Measurements from ENCODE around the gene MCU. TPM values are rescaled to one million over a fixed set of nuclear protein-coding genes. Genes with fewer than 3 reads are reported as not detected.

MCU gene
- total RNA-seq, 2 experiments from 2014 or later: 9.4 to 9.9 TPM

DNA sequence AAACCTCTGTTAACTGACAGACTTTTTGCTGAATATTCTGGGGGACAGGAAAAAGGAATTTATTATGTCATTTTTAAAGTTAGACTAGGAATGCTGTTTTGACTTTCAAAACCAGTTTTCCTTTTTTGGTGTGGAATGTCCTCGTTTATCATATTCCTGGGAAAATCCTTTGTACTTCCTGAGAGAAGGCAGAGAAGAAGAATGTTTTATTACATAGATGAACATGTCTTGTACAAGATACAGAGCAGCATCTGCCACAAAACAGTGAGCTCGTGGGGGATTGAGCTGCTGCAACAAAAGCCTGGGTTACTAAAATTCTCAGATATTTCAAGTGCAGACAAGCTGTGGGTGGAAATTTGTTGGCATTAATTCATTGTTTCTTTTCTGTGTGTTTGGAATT is 20.2 kb downstream of the MCU start:
- TF ChIP-seq EZH2phosphoT487 (IDR thresholded peaks at IDR 0.05; ENCODE audit: borderline replicate concordance, low read depth, low read length): no peak
- TF ChIP-seq, protein P1, sequence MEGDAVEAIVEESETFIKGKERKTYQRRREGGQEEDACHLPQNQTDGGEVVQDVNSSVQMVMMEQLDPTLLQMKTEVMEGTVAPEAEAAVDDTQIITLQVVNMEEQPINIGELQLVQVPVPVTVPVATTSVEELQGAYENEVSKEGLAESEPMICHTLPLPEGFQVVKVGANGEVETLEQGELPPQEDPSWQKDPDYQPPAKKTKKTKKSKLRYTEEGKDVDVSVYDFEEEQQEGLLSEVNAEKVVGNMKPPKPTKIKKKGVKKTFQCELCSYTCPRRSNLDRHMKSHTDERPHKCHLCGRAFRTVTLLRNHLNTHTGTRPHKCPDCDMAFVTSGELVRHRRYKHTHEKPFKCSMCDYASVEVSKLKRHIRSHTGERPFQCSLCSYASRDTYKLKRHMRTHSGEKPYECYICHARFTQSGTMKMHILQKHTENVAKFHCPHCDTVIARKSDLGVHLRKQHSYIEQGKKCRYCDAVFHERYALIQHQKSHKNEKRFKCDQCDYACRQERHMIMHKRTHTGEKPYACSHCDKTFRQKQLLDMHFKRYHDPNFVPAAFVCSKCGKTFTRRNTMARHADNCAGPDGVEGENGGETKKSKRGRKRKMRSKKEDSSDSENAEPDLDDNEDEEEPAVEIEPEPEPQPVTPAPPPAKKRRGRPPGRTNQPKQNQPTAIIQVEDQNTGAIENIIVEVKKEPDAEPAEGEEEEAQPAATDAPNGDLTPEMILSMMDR (conservative IDR thresholded peaks at IDR 0.05; ENCODE audit: low read length): no peak
- no peaks in the 10 kb centered on the region for H3K9me2 ChIP-seq (ENCODE audit: insufficient read depth, low read length)
- ChIA-PET CTCF (ENCODE audit: unreplicated experiment) (no interaction called here), POLR2A (interaction anchor here (0.7 kb wide), 1 partner anchor 562 kb away, joined by 4 read pairs; no protein-coding TSS in a partner anchor)
- intact Hi-C loops (cut with micrococcal nuclease; ENCODE audit: unreplicated experiment): no loop called here
- H3K4me1 ChIP-seq (ENCODE audit: insufficient read depth, low read length, poor library complexity, severe bottlenecking): no peaks in the 10 kb centered on the region
- no TSS peak for BruUV-seq (replicated peaks)
- DNase-seq (ENCODE audit: low spot score): no peak
- no peaks in the 10 kb centered on the region for H3K36me3 ChIP-seq (ENCODE audit: insufficient read depth, low read length)
- no peaks in the 10 kb centered on the region for H3K79me2 ChIP-seq (ENCODE audit: insufficient read depth, low read depth, low read length)
- no peak overlapping the region for H2AFZ ChIP-seq (ENCODE audit: low read length)
- no peak overlapping the region for H3K27ac ChIP-seq (ENCODE audit: low read depth, low read length, poor library complexity, severe bottlenecking)
- no peak overlapping the region for H3K4me3 ChIP-seq (ENCODE audit: low read depth, low read length, poor library complexity, severe bottlenecking)
- H3K4me2 ChIP-seq (ENCODE audit: low read length): no peak overlapping the region
- H3K9me3 ChIP-seq (ENCODE audit: low read length): no peaks in the 10 kb centered on the region
- H4K20me1 ChIP-seq (ENCODE audit: insufficient read depth, low read length): no peaks in the 10 kb centered on the region

DNA sequence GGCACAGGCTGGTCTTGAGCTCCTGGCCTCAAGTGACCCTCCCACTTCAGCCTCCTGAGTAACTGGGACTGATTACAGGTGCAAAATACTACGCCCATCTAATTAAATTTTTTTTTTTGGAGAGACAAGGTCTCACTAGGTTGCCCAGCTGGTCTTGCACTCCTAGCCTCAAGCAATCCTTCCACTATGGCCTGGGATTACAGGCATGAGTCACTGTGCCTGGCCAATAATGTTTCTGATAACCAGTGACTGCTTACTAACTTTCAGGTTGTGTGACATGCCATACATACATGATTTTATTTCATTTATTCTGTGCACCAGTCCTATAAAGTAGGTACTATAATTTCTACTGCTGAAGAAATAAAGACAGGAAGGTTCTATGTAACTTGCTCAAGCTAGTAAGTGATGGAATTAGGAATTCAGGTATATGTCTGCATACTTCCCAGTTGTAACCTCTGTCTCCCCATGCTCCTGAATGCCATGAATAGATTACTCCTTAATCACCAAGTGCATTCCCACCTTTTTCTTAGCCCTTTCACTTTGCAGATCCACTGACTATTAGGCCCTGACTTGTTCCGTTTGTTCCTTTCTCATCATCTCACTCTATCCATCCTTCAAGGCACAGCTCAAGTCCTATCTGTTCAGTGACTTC is 28.1 kb downstream of the MCU start:
- POLR2A ChIA-PET: interaction anchor here (0.5 to 1.2 kb wide), 2 partner anchors 15 to 120 kb away, joined by 3 to 4 read pairs; no protein-coding TSS in a partner anchor
- BruUV-seq (replicated peaks): no TSS peak

More for the DNA sequence above, 28.1 kb downstream of the MCU start:
- no peak overlapping the region for H3K4me3 ChIP-seq (ENCODE audit: low read depth, low read length, poor library complexity, severe bottlenecking)
- no peaks in the 10 kb centered on the region for H3K9me3 ChIP-seq (ENCODE audit: low read length)
- H4K20me1 ChIP-seq (ENCODE audit: insufficient read depth, low read length): 0 out of 2 replicates have a peak, but pooled peaks cover 5% of the 10 kb centered on the region
- H3K27ac ChIP-seq (ENCODE audit: low read depth, low read length, poor library complexity, severe bottlenecking): no peak overlapping the region
- no peak for DNase-seq (ENCODE audit: low spot score)
- H3K4me2 ChIP-seq (ENCODE audit: low read length): no peak overlapping the region
- TF ChIP-seq, protein P1 (conservative IDR thresholded peaks at IDR 0.05; ENCODE audit: low read length): no peak
- no peak for TF ChIP-seq EZH2phosphoT487 (IDR thresholded peaks at IDR 0.05; ENCODE audit: borderline replicate concordance, low read depth, low read length)
- H3K9me2 ChIP-seq (ENCODE audit: insufficient read depth, low read length): no peaks in the 10 kb centered on the region
- H3K4me1 ChIP-seq (ENCODE audit: insufficient read depth, low read length, poor library complexity, severe bottlenecking): no peaks in the 10 kb centered on the region
- CTCF ChIA-PET (ENCODE audit: unreplicated experiment): interaction anchor here (0.5 kb wide), 1 partner anchor 347 kb away, joined by 3 read pairs; no protein-coding TSS in a partner anchor
- intact Hi-C loops (cut with micrococcal nuclease; ENCODE audit: unreplicated experiment): no loop called here
- H3K79me2 ChIP-seq (ENCODE audit: insufficient read depth, low read depth, low read length): no peaks in the 10 kb centered on the region
- H2AFZ ChIP-seq (ENCODE audit: low read length): no peak overlapping the region
- no peaks in the 10 kb centered on the region for H3K36me3 ChIP-seq (ENCODE audit: insufficient read depth, low read length)
